GM21786 (cell line): ENCODE results near the gene SLC49A4.

Experiments
- ATAC-seq: cut with Tn5 transposase; IDR thresholded peaks from one replicate; pipeline ENCODE4 v1.9.1; 2021; ENCODE audit not compliant: unreplicated experiment

Gene SLC49A4

DNA sequence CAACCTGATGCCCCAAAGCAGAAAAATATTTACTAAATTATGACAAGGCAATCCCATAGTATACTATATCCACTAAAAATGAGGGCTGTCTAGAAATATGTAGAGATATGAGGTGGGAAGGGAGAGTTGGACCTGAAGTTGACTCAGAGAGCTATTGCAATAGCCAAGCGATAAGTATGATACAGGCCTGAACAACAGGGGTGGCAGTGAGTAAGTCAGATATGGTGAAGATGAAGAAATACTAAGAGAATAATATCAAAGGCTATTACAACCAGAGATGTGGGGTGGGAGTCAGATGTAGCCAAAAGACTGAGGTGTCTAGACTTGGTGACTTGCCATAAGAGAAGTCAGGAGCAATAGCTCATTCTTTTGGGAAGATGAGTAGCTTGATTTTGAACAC, 10.4 kb upstream of the SLC49A4 start:
- ATAC-seq, result no peak

DNA sequence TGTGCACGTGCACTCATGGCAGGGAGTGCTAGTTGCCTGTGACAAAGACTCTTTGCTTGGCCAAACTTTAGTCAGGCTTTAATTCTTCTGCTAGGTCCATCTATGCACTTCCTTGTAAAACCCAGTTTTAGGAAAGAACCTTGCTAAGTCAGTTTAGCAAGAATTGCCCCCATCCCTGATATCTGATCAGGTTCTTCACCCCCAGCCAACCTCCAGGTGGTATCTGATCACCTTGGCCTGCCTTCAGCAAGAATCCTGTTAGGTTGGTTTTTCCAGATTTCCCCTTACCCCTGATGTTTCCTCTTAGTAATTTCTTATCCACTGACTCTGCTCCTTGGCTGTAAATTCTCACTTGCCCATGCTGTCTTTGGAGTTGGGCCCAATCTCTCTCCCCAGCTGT, 9.6 kb upstream of the SLC49A4 start:
- ATAC-seq, result no peak

GRCh38 chr3:122786066-122786465, 8.8 kb upstream of the SLC49A4 start:
- ATAC-seq, result no peak

GRCh38 chr3:122787872-122788271, 7.0 kb upstream of the SLC49A4 start:
- no peak for ATAC-seq

- ATAC-seq, result no peak
These were observed 5.1 kb upstream of the SLC49A4 start for GRCh38 chr3:122789585-122790273.

DNA sequence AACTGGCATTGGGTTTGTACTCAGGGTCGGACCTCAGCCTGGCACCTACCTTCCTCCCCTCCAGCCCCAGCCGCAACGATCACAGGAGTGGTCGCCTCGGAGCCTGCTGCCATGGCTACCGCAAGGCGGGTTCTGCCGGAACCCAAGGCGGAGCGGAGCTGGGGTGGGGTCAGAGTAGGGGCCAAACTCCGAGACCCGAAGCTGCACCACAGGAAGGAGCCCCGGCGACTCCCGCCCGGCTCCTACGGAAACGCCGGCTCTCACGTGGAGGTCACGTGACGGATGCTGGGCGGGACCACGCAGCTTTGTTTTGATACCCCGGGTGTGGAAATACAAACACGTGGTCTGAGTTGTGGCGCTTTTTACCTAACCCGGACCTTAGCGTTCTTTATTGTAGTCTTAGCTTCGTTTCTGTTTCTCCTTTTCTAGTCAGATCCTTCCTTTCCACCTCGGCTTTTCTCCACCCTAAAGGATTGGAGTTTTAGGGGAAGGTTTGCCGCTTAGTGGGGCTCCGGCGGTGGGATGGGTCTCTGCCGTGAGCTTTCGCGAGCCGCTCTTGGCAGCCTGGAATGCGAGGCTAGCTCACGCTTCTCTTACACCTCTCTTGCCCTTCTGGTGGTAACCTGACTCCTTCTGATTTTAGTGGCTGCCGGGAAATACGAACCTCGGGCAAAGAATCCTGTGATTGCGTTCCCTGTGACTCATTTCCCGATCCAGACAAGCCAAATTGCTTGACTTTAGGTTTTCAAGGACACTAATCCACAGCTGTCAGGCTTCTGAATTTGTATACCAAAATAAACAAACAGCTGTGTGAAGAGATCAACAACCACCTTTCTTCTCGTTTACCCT, 1.1 kb upstream of the SLC49A4 start, which contains the start of gene HSPBAP1:
HSPBAP1 (minus strand) TSS at position 264 of the 849 bp plus-strand sequence; CDS start at position 113, 151 bp downstream.
- peak; percentile 55 for ATAC-seq

- ATAC-seq, result no peak
These were observed 438 bp upstream of the SLC49A4 start for GRCh38 chr3:122794483-122794778.

DNA sequence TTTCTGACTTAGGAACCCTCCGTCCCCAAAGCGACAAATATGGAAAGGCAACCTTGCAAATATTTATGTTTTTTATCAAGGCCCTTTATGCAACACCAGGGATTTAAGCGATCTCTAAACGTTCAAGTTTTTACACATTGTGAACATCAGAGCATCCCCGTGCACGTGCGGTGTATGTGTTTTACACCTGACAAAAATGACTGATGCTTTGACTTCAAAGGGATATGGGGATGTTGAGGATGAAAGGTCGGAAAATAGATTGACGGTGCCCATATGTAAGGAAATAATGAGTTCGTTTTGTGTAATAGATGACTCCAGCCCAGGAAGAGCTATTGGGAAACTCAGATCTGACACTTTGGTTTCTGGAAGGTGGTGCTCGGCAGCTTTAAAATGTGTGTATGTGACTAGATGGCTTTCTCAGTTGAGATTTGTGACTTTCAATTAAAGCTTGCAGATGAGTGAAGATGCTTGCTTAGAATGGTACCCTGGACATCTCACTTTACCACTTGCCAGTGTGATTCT, 866 bp downstream of the SLC49A4 start:
- no peak for ATAC-seq

DNA sequence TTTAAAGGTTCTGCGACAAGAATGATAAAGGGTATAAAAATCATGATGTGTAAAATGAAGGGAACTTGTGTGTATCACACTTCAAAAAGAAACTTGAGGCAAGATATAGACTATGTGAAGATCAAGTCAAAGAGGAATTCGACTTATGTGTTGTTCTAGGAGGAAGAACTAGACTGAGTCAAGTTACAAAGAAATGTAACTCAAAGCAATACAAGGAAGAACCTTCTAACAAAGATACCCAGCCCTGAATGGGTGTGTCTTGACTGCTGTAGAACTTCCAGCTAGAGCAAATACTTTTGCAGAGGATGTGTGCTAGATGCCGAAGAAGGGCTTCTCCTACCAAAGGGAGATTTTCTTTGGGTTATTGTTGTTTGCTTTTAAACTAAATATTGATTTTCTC, 2.4 kb downstream of the SLC49A4 start:
- no peak for ATAC-seq

GRCh38 chr3:122799322-122799721, 4.5 kb downstream of the SLC49A4 start:
- ATAC-seq, result no peak

DNA sequence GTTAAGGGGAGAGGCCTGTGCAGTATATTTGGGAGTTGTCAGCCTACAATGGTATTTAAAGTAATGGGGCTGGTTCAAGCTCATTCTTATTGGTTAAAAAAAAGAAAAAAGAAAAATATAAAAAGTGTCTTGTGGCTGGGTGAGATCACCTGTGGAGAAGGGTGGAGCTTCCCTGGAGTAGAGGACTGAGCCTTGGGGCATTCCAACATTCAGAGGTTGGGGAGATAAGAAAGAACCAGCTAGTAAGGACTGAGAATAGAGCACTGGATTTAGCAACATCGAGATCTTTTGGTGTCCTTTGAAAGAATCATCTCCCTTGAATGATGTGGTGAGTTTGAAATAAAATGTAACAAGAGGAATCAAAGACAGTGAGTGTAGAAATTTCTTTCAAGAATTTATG, 5.2 kb downstream of the SLC49A4 start:
- no peak for ATAC-seq

- ATAC-seq, result no peak
These were observed 5.9 kb downstream of the SLC49A4 start for GRCh38 chr3:122800706-122801237.

DNA sequence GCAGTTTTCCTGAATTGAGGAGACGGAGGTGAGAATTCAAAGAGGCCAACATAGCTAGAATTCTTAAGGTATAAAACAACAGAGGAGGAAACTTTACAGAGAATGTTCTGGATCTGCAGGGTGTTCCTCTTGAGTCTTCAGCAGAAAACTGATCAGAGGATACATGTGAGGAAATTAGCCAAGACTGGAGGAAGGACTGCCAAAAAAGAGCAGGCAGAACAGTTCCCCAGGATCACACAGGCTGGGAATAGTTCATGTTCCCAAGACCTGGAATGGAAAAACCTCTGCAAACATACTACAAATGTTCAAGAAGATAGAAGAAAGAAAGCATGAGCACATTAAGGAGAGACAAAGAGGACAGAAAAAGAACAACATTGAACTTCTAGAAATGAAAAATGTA, 7.5 kb downstream of the SLC49A4 start:
- ATAC-seq, result no peak

DNA sequence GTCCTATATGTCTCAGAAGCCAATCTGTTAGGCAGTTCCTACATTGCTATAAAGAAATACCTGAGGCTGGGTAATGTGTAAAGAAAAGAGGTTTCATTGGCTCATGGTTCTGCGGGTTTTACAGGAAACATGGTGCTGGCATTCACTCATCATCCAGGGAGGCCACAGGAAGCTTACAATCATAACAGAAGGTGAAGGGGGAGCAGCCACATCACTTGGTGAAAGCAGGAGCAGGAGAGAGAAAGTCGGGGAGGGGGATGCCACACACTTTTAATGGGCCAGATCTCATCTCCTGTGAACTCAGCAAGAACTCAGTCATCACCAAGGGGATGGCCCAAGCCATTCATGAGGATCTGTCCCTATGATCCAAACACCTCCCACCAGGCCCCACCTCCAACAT, 9.1 kb downstream of the SLC49A4 start:
- no peak for ATAC-seq

DNA sequence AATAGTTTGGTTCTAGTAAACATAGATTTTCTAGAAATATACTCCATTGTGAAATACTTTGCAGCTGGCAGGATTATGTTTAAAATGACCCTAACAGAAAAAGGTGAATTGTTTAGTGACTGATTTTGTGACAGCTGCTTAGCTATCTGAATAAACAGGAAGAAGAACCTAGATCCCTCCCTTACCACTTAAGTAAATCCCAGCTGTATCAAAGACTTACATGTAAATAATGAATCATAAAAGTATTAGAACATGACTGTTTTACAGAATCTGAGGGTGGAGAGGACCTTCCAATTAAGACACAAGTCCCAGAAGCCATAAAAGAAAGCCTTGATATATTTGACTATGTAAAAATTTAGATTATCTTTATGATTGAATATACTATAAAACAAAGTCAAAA, 15.9 kb downstream of the SLC49A4 start:
- no peak for ATAC-seq

- ATAC-seq, result no peak
These were observed 21.7 kb downstream of the SLC49A4 start for GRCh38 chr3:122816587-122816986.

DNA sequence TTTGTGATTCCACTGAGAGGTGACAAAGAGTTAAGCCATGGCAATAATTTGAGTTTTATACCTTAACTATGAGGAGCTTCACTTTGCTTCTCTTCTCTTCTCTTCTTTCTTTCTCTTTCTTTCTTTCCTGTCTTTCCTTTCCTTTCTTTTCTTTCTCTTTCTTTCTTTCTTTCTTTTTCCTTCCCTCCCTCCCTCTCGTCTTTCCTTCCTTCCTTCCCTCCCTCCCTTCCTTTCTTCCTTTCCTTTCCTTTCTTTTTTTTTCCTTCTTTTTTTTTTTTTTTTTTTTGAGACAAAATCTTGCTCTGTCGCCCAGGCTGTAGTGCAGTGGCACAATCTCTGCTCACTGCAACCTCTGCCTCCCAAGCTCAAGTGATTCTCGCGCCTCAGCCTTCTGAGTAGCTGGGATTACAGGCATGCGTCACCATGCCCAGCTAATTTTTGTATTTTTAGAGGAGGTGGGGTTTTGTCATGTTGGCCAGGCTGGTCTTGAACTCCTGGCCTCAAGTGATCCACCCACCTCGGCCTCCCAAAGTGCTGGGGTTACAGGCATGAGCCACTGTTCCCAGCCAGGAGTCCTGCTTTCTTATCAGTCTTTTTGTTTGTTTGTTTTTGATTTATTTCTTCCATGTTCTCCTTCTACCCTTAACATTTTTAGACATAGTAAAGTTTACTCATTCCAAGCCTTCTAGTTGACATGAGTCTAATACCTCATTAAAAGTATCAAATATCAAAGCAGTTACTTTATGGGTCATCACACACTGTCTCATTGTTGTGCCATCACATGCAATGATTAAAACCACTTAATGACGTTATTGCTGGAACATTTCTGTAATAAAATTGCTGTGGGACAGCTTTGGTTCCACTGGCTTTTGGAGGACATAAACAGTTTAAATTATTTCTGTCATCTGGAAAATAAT, 29.9 kb downstream of the SLC49A4 start:
- no peak for ATAC-seq

DNA sequence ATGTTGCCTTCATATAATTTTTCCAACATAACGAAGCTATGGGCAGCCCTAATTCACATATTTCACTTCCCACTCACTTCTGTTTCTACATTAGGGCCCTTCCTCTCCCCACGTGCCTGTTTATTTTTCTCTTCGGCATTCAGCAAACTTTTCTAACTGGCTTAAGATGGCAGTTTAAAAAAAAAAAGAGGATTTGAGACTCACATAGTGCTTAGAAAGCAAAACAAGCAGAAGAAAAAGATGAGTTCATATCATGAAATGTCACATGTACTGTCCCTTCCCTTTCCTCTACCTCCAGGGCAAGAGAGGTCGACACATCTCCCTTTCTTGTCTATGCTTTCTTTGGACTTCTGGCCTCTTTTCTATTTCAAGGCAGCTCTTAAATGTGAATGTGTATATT, 30.6 kb downstream of the SLC49A4 start:
- ATAC-seq, result no peak

- no peak for ATAC-seq
These were observed 31.4 kb downstream of the SLC49A4 start for GRCh38 chr3:122826278-122826677.

- no peak for ATAC-seq
These were observed 33.4 kb downstream of the SLC49A4 start for GRCh38 chr3:122828281-122828680.

DNA sequence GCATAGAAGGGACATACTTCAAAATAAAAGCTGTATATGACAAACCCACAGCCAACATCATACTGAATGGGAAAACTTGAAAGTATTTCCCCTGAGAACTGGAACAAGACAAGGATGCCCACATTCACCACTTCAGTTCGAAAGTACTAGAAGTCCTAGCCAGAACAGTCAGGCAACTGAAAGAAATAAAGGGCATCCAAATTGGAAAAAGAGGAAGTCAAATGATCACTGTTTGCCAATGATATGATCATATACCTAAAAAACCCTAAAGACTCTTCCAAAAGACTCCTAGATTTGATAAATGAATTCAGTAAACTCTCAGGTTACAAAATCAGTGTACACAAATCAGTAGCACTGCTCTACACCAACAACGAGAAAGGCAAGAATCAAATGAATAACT, 40.7 kb downstream of the SLC49A4 start:
- no peak for ATAC-seq
